Testis (tissue), 2 donors: ENCODE results near the gene ZNF532.

ENCODE experiments used
- CTCF ChIP-seq, 3 experiments: fragments of 450-650 bp in 2 of 3; fragments of 200-600 bp in 1 of 3; sonication (generic) in 1 of 3; IDR thresholded peaks; one replicate each; pipeline ENCODE4 v1.5.1; 2016 to 2019; ENCODE audit warnings: antibody characterized with exemption in 3 of 3, mild to moderate bottlenecking in 2 of 3, moderate library complexity in 1 of 3
- POLR2A ChIP-seq: fragments of 450-650 bp; IDR thresholded peaks from one replicate; pipeline ENCODE4 v1.6.1; 2017; ENCODE audit warnings: antibody characterized with exemption, mild to moderate bottlenecking, moderate library complexity

GRCh38 chr18:58861353-58861752 is 3.3 kb upstream of the ZNF532 start:
- TF ChIP-seq POLR2A (no peak), CTCF (IDR thresholded peaks at IDR 0.05) (no peak)
